Transverse colon (tissue), 4 donors: ENCODE measurements around the gene SLAMF9. TPM values are rescaled to one million over a fixed set of nuclear protein-coding genes. Genes with fewer than 3 reads are reported as not detected.
A peak's percentile ranks its signal among the peaks of the same experiment; 100 is the strongest.

Experiments
- DNase-seq: peaks from one replicate; pipeline ENCODE4 v3.0.0-alpha.2; 2019
- H3K27ac ChIP-seq, 4 donors: fragments of 200-600 bp; sonication (generic); 2 replicates each; pipeline ENCODE4 v1.5.1; 2016 to 2018; ENCODE audit warnings: inconsistent platforms in 4 of 4
- H3K27me3 ChIP-seq: fragments of 200-600 bp; sonication (generic); 2 replicates; pipeline ENCODE4 v1.5.1; 2017; ENCODE audit warnings: inconsistent platforms
- H3K36me3 ChIP-seq, 4 donors: fragments of 200-600 bp; sonication (generic); 2 replicates each; pipeline ENCODE4 v1.5.1; 2017 to 2019; ENCODE audit warnings: inconsistent platforms in 4 of 4
- H3K4me1 ChIP-seq, 4 donors: fragments of 200-600 bp; sonication (generic); 2 replicates each; pipeline ENCODE4 v1.5.1; 2017 to 2020; ENCODE audit warnings: inconsistent platforms in 4 of 4
- H3K4me3 ChIP-seq, 4 donors: fragments of 200-600 bp; sonication (generic); 1 replicate in 1 of 4; 2 replicates in 3 of 4; pipeline versions ENCODE4 v1.5.1 to v1.6.1; 2017 to 2019; ENCODE audit warnings: inconsistent platforms in 4 of 4
- H3K9me3 ChIP-seq, 2 donors: fragments of 200-600 bp; sonication (generic); 2 replicates each; pipeline ENCODE4 v1.5.1; 2017 to 2019; ENCODE audit warnings: inconsistent platforms in 2 of 2
- CTCF ChIP-seq, 5 experiments: fragments of 200-600 bp in 3 of 5; fragments of 450-650 bp in 2 of 5; sonication (generic) in 3 of 5; IDR thresholded peaks; 1 replicate in 2 of 5; 2 replicates in 3 of 5; pipeline ENCODE4 v1.5.1; 2016 to 2017; ENCODE audit warnings: antibody characterized with exemption in 5 of 5, inconsistent platforms in 3 of 5, mild to moderate bottlenecking in 2 of 5, moderate library complexity in 1 of 5
- EP300 ChIP-seq: sonication (generic); formaldehyde crosslinking; IDR thresholded peaks from one replicate; pipeline ENCODE4 v1.6.1; 2017; ENCODE audit warnings: antibody characterized with exemption, low read depth
- POLR2A ChIP-seq: fragments of 450-650 bp; IDR thresholded peaks from one replicate; pipeline ENCODE4 v1.6.1; 2016; ENCODE audit warnings: antibody characterized with exemption, mild to moderate bottlenecking, moderate library complexity
- POLR2AphosphoS5 ChIP-seq, 3 donors: sonication (generic); formaldehyde crosslinking; IDR thresholded peaks; one replicate each; pipeline ENCODE4 v1.6.1; 2016; ENCODE audit warnings: antibody characterized with exemption in 3 of 3
- WGBS, 2 donors: methylation state at CpG; one replicate each; pipeline ENCODE4 v1.1.5; 2018; ENCODE audit warnings: low coverage in 1 of 2; 5-methylcytosine and 5-hydroxymethylcytosine counted together
- in situ Hi-C, 4 donors: fragments of 200-750 bp; cut with MboI; loops; one replicate each; pipeline versions ENCODE4 v1.15.0 to v1.15.1; 2017; ENCODE audit warnings: low sequenced_read_pairs in 3 of 4, low pct_ligation_motif_present in 1 of 4, low pct_unique_long_range_greater_than_20kb in 1 of 4
- intact Hi-C: fragments of 100-400 bp; cut with DNase I; formaldehyde crosslinking; loops from one replicate; pipeline ENCODE4 v1.15.1; 2023; ENCODE audit warnings: low total_unique reads
- total RNA-seq, 4 donors: library from RNA; depleted of rRNA; stranded (reverse); fragments of >200 nt; gene quantifications; one replicate each; pipeline ENCODE4 v1.1.0, GENCODE V29; 2016

The SLAMF9 gene
- total RNA-seq, 4 donors from 2014 or later = 0.64 TPM; not detected in 3

DNA sequence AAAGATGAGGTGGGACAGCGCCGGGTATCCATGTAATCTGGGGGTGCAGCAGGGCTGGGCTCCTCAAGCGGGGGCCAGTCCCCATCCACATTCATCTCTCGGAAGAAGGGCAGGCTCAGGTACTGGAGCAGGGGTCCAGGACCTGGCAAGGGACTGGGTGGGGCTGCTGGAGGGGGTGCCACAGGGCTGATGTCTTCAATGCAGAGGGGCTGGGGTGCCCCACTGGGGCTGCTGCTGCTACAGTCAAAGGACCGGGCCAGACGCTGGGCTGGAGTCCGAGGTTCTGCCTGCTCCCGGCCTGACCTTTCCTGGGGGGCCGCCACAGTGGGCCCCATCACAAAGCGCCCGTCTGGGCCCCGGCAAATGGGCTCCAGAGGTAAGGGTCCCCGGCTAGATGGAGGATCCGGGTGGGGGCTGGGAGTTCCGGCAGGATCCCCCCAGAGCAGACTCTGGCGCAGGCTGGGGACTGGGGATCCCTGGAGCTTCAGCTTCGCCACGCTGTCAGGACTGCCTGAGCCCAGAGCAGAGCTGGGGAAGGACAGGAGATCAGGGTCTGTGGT lies 25.5 kb downstream of the SLAMF9 start:
- H3K9me3 ChIP-seq = no peaks in the 10 kb centered on the region
- H3K27me3 ChIP-seq = no peaks in the 10 kb centered on the region
- no peak for DNase-seq
- TF ChIP-seq POLR2AphosphoS5 (IDR thresholded peaks at IDR 0.05) (no peak), POLR2A (no peak), EP300 (no peak), CTCF (IDR thresholded peaks at IDR 0.05) (no peak)
- no peaks in the 10 kb centered on the region for H3K36me3 ChIP-seq
- no peak overlapping the region for H3K27ac ChIP-seq
- intact Hi-C loops = no loop called here
- in situ Hi-C loops = no loop called here
- no peak overlapping the region for H3K4me3 ChIP-seq
- WGBS, 2 donors = 90 to 100% methylated on average over 3 to 7 of the region's 18 CpGs
- peaks cover 0 to 15% (median 13%) of the 10 kb centered on the region in 4 donors for H3K4me1 ChIP-seq

DNA sequence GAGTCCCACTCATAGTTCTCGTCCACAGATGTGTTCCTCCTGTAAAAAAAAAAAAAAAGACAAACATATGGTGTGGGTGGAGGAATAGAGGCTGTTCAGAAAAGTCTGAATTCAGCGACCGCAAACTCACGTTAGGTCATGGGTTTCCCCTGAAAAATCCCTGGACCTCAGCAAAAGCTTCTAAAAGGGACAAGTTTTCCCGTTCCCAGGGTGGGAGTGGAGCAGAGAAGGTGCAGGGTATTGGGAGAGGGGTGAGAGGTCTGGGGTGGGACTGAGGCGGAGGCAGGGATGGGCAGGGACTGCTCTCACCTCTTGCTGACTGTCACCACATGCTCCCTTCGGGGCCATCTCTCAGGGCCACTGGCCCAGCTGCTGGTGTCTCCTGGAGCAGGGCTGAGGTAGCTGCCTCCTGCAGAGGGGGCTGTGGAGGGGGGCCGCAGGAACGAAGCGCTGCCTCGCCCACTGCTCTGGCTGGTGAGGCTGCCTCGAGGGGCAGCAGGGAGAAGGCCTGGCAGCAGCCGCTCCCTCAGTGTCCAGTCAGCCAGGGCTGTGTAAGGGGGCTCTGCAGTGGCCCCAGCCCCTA lies 26.1 kb downstream of the SLAMF9 start:
- no peaks in the 10 kb centered on the region for H3K27me3 ChIP-seq
- no peaks in the 10 kb centered on the region for H3K9me3 ChIP-seq
- no peak overlapping the region for H3K4me3 ChIP-seq
- no peaks in the 10 kb centered on the region for H3K36me3 ChIP-seq
- no peak overlapping the region for H3K27ac ChIP-seq
- TF ChIP-seq CTCF (IDR thresholded peaks at IDR 0.05) (no peak), EP300 (no peak), POLR2AphosphoS5 (IDR thresholded peaks at IDR 0.05) (no peak), POLR2A (no peak)
- 75 to 83% methylated on average over 2 to 13 of the region's 13 CpGs for WGBS, 2 donors
- intact Hi-C loops = no loop called here
- in situ Hi-C loops = no loop called here
- no peak for DNase-seq
- peaks cover 1 to 22% (median 19%) of the 10 kb centered on the region in 4 donors for H3K4me1 ChIP-seq

- Histone ChIP-seq H3K4me3 (no peak overlapping the region), H3K9me3 (no peaks in the 10 kb centered on the region), H3K27ac (no peak overlapping the region), H3K27me3 (no peaks in the 10 kb centered on the region), H3K4me1 (peaks cover 6 to 28% (median 26%) of the 10 kb centered on the region in 4 donors), H3K36me3 (no peaks in the 10 kb centered on the region)
- TF ChIP-seq CTCF (IDR thresholded peaks at IDR 0.05) (no peak), POLR2A (no peak), EP300 (no peak), POLR2AphosphoS5 (IDR thresholded peaks at IDR 0.05) (no peak)
- WGBS, 2 donors = 92% methylated on average over 15 of the region's 16 CpGs; no CpG with 5 or more reads in 1 of the 2 donors
- in situ Hi-C loops = no loop called here
- intact Hi-C loops = no loop called here
- no peak for DNase-seq
Observed at GRCh38 chr1:159927211-159927848, 26.7 kb downstream of the SLAMF9 start.

- H3K27me3 ChIP-seq = no peaks in the 10 kb centered on the region
- peak overlapping the region; percentile 91 to 98 (median 96) for H3K27ac ChIP-seq
- intact Hi-C loops (no loop called here), in situ Hi-C loops (no loop called here)
- H3K4me3 ChIP-seq = peak overlapping the region; percentile 68 to 91 (median 82)
- WGBS, 2 donors = 11% methylated on average over 7 of the region's 7 CpGs; no CpG with 5 or more reads in 1 of the 2 donors
- H3K4me1 ChIP-seq = peaks cover 16 to 41% (median 37%) of the 10 kb centered on the region in 4 donors
- no peaks in the 10 kb centered on the region for H3K36me3 ChIP-seq
- TF ChIP-seq EP300 (no peak), CTCF (IDR thresholded peaks at IDR 0.05) (no peak), POLR2AphosphoS5 (IDR thresholded peaks at IDR 0.05) (no peak), POLR2A (no peak)
- H3K9me3 ChIP-seq = no peaks in the 10 kb centered on the region
- DNase-seq = no peak
Observed at GRCh38 chr1:159925719-159926078, 28.3 kb downstream of the SLAMF9 start.
